ENCODE data around the gene CELF2.

CELF2 gene

GRCh38 chr10:11161910-11162309, 144.2 kb downstream of the CELF2 start:
- TF ChIP-seq BACH2 (CRISPR knock-in tag; IDR thresholded peaks at IDR 0.05; ENCODE audit: borderline replicate concordance): no peak
- no peak for TF ChIP-seq POU6F1 (CRISPR knock-in tag; IDR thresholded peaks at IDR 0.05; ENCODE audit: borderline replicate concordance, low read depth)
- TF ChIP-seq, protein P1, sequence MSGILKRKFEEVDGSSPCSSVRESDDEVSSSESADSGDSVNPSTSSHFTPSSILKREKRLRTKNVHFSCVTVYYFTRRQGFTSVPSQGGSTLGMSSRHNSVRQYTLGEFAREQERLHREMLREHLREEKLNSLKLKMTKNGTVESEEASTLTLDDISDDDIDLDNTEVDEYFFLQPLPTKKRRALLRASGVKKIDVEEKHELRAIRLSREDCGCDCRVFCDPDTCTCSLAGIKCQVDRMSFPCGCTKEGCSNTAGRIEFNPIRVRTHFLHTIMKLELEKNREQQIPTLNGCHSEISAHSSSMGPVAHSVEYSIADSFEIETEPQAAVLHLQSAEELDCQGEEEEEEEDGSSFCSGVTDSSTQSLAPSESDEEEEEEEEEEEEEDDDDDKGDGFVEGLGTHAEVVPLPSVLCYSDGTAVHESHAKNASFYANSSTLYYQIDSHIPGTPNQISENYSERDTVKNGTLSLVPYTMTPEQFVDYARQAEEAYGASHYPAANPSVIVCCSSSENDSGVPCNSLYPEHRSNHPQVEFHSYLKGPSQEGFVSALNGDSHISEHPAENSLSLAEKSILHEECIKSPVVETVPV (CRISPR knock-in tag; IDR thresholded peaks at IDR 0.05): no peak
- no peak for TF ChIP-seq ZC3H10 (CRISPR knock-in tag; IDR thresholded peaks at IDR 0.05)
- no peak for TF ChIP-seq SNAI2 (CRISPR knock-in tag; IDR thresholded peaks at IDR 0.05)
- no peak for TF ChIP-seq TOX (CRISPR knock-in tag; IDR thresholded peaks at IDR 0.05; ENCODE audit: borderline replicate concordance)
- no peak for TF ChIP-seq PPARA (CRISPR knock-in tag; IDR thresholded peaks at IDR 0.05; ENCODE audit: borderline replicate concordance)
- TF ChIP-seq ZFP30 (CRISPR knock-in tag; IDR thresholded peaks at IDR 0.05): no peak
- TF ChIP-seq ZNF70 (CRISPR knock-in tag; IDR thresholded peaks at IDR 0.05): no peak
- TF ChIP-seq ISL1 (CRISPR knock-in tag; IDR thresholded peaks at IDR 0.05): no peak
- no peak for TF ChIP-seq RARB (CRISPR knock-in tag; IDR thresholded peaks at IDR 0.05)
- TF ChIP-seq ZFP3 (CRISPR knock-in tag; IDR thresholded peaks at IDR 0.05): no peak
- TF ChIP-seq TCF4 (CRISPR knock-in tag; IDR thresholded peaks at IDR 0.05; ENCODE audit: borderline replicate concordance): no peak
- TF ChIP-seq CSDC2 (CRISPR knock-in tag; IDR thresholded peaks at IDR 0.05): no peak
- TF ChIP-seq CREB5 (CRISPR knock-in tag; IDR thresholded peaks at IDR 0.05; ENCODE audit: low read depth): no peak
- no peak for TF ChIP-seq ZNF8 (CRISPR knock-in tag; IDR thresholded peaks at IDR 0.05)
- no peak for TF ChIP-seq ARNTL (CRISPR knock-in tag; IDR thresholded peaks at IDR 0.05; ENCODE audit: borderline replicate concordance, low read depth)
- TF ChIP-seq, protein P2, sequence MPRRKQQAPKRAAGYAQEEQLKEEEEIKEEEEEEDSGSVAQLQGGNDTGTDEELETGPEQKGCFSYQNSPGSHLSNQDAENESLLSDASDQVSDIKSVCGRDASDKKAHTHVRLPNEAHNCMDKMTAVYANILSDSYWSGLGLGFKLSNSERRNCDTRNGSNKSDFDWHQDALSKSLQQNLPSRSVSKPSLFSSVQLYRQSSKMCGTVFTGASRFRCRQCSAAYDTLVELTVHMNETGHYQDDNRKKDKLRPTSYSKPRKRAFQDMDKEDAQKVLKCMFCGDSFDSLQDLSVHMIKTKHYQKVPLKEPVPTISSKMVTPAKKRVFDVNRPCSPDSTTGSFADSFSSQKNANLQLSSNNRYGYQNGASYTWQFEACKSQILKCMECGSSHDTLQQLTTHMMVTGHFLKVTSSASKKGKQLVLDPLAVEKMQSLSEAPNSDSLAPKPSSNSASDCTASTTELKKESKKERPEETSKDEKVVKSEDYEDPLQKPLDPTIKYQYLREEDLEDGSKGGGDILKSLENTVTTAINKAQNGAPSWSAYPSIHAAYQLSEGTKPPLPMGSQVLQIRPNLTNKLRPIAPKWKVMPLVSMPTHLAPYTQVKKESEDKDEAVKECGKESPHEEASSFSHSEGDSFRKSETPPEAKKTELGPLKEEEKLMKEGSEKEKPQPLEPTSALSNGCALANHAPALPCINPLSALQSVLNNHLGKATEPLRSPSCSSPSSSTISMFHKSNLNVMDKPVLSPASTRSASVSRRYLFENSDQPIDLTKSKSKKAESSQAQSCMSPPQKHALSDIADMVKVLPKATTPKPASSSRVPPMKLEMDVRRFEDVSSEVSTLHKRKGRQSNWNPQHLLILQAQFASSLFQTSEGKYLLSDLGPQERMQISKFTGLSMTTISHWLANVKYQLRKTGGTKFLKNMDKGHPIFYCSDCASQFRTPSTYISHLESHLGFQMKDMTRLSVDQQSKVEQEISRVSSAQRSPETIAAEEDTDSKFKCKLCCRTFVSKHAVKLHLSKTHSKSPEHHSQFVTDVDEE (CRISPR knock-in tag; IDR thresholded peaks at IDR 0.05): no peak
- TF ChIP-seq, protein P3, sequence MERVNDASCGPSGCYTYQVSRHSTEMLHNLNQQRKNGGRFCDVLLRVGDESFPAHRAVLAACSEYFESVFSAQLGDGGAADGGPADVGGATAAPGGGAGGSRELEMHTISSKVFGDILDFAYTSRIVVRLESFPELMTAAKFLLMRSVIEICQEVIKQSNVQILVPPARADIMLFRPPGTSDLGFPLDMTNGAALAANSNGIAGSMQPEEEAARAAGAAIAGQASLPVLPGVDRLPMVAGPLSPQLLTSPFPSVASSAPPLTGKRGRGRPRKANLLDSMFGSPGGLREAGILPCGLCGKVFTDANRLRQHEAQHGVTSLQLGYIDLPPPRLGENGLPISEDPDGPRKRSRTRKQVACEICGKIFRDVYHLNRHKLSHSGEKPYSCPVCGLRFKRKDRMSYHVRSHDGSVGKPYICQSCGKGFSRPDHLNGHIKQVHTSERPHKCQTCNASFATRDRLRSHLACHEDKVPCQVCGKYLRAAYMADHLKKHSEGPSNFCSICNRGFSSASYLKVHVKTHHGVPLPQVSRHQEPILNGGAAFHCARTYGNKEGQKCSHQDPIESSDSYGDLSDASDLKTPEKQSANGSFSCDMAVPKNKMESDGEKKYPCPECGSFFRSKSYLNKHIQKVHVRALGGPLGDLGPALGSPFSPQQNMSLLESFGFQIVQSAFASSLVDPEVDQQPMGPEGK (CRISPR knock-in tag; IDR thresholded peaks at IDR 0.05; ENCODE audit: borderline replicate concordance): no peak
- TF ChIP-seq OSR1 (CRISPR knock-in tag; IDR thresholded peaks at IDR 0.05): no peak
- ATAC-seq: no peak

GRCh38 chr10:11162828-11163599, 145.3 kb downstream of the CELF2 start:
- TF ChIP-seq RARB (CRISPR knock-in tag; IDR thresholded peaks at IDR 0.05): no peak
- no peak for TF ChIP-seq ZNF8 (CRISPR knock-in tag; IDR thresholded peaks at IDR 0.05)
- ATAC-seq: no peak

All from SK-N-SH treated with all-trans-retinoic acid at 6 μM for 48 hours (cell line).